Activated CD8-positive, alpha-beta memory T cell treated with anti-CD3 and anti-CD28 coated beads for 4 hours (primary cell): ENCODE results near the gene IRS1.

Experiments used
- DNase-seq, 2 donors: peaks; one replicate each; pipeline ENCODE4 v3.0.0-alpha.2; 2020; ENCODE audit warnings: low read depth in 2 of 2

The IRS1 gene

GRCh38 chr2:226690461-226691024 is 109.1 kb downstream of the IRS1 start:
- DNase-seq, result no peak

GRCh38 chr2:226687641-226688253 is 111.9 kb downstream of the IRS1 start:
- no peak for DNase-seq

GRCh38 chr2:226684563-226684959 is 115.1 kb downstream of the IRS1 start:
- DNase-seq, result no peak

GRCh38 chr2:226683944-226684562 is 115.6 kb downstream of the IRS1 start:
- no peak for DNase-seq

GRCh38 chr2:226683196-226683595 is 116.4 kb downstream of the IRS1 start:
- DNase-seq, result no peak
